HFF-Myc (cell line): Measurements from ENCODE around the gene IL17RA.
"Not testable (repeated sequence)": the region's sequence is repeated elsewhere in the genome, so short reads cannot be mapped to it uniquely, and the experiment has no call there.

Source experiments
- DNase-seq: peaks from one replicate; pipeline ENCODE4 v3.0.0-alpha.2; 2011; ENCODE audit warnings: low read depth; ENCODE audit errors: extremely low read depth
- H3K4me3 ChIP-seq: replicated peaks from 2 replicates; pipeline ENCODE4 v1.5.1; 2011; ENCODE audit warnings: low read depth, mild to moderate bottlenecking, control low read depth, low read length
- TF ChIP-seq, protein P1 (sequence below): IDR thresholded peaks from 2 replicates; pipeline ENCODE4 v1.5.1; 2012; ENCODE audit warnings: mild to moderate bottlenecking, low read depth, low read length, control low read depth; ENCODE audit errors: missing control alignments

The IL17RA gene

DNA sequence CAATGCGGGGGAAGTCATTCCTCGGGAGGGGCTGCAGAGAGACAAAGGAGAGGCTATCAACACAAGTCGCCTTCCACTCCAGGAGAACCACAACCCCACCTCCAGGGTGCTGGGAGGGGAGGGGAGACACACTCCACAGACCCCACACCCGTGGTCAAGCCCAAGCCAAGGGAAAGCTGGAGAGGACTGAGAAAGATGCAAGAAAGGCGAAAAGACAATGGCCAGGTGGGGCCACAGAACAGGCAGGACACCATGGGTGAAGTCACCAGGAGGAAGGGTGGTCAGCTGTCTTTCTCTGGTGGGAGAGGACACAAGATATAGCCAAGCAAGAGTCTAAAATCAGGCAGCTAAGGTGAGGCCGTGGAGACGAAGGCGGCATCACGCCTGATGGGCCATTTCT, 58.3 kb downstream of the IL17RA start:
- H3K4me3 ChIP-seq: no peak overlapping the region
- DNase-seq: no peak
- TF ChIP-seq, protein P1, sequence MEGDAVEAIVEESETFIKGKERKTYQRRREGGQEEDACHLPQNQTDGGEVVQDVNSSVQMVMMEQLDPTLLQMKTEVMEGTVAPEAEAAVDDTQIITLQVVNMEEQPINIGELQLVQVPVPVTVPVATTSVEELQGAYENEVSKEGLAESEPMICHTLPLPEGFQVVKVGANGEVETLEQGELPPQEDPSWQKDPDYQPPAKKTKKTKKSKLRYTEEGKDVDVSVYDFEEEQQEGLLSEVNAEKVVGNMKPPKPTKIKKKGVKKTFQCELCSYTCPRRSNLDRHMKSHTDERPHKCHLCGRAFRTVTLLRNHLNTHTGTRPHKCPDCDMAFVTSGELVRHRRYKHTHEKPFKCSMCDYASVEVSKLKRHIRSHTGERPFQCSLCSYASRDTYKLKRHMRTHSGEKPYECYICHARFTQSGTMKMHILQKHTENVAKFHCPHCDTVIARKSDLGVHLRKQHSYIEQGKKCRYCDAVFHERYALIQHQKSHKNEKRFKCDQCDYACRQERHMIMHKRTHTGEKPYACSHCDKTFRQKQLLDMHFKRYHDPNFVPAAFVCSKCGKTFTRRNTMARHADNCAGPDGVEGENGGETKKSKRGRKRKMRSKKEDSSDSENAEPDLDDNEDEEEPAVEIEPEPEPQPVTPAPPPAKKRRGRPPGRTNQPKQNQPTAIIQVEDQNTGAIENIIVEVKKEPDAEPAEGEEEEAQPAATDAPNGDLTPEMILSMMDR: no peak

DNA sequence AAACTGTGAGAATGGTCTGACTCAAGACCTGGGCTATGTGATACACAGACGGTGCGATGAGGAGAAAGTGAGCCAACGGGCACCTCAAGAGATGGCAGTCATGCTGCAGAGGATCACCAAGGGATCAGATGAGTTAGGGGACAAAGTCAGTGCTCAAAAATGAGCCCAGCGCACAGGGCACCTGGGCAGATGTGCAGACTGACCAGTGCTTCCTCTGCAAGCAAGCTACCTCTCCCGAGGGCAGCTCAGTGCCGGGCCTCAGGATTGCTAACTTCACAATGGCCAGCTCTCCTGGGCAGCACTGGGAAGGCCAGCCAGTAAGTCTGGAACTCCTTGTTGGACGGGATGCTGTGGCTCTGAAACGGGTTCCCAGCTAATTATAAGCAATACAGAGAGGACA, 59.0 kb downstream of the IL17RA start:
- H3K4me3 ChIP-seq: no peak overlapping the region
- TF ChIP-seq, protein P1: no peak
- DNase-seq: no peak

DNA sequence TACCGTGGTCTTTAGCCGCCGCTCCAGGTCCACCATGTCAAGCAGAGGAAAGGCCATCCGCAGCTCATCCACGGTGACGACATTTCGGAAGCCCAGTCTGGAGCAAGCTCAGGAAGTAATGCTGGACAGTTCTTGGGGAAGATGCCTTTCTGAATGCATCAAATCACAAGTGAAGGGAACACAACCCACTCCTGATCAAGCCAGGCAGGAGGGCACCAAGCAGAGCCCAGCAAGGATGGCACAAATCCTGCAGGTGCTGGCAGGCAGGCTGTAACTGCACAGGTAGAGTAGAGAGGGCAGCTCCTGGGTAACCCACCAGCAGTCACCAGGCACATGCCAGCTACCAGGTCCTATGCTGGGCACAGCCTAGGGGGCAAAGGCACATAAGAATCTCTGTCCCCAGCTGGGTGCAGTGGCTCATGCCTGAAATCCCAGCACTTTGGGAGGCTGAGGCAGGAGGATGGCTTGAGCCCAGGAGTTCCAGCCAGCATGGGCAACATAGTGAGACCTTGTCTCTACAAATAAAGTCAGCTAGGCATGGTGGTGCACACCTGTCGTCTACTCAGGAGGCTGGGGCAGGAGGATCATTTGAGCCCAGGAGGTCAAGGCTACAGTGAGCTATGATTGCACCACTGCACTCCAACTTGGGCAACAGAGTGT, 60.4 kb downstream of the IL17RA start:
- no peak overlapping the region for H3K4me3 ChIP-seq
- TF ChIP-seq, protein P1: no peak
- no peak for DNase-seq

DNA sequence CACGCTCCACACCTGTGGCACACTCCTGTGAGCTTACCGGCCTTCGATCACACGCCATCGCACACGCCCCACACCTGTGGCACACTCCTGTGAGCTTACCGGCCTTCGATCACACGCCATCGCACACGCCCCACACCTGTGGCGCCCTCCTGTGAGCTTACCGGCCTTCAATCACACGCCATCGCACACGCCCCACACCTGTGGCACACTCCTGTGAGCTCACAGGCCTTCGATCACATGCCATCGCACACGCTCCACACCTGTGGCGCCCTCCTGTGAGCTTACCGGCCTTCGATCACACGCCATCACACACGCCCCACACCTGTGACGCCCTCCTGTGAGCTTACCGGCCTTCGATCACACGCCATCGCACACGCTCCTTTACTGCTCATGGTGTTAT, 62.7 kb downstream of the IL17RA start:
- not testable (repeated sequence) for H3K4me3 ChIP-seq, DNase-seq

DNA sequence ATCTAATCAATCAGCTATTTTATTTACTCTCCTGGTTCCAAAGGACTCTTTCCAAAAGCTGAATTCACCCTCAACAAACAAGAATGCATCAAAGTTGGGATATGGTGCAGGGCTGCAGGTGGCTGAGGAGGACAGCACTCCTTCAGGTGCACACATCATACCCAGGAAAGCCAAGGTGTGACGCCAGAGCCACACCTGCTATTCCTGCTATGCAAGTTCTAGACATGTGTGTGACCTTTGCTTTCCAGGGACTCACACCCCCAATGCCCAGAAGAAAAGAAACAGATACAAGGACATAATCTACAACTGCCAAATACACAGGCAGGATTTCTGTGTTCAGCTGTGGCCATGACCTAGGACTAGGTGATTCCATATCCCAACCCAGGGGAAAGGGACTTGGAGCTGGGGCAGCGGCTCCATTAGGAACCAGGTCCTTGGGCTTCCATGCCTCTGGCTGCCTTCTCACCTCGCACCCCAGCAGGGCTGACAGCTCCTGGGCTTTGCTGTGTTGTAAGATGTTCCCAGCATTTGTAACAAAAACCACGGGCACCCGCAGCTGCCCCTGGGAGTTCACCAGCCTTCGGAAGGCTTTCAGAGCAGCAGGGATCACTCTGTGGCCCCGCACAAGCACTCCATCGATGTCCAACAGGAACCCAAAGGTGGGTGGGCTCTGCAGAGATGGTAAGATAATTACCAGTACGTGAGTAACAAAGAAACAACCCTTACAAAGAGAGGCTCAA, 64.4 kb downstream of the IL17RA start:
- no peak for DNase-seq
- no peak overlapping the region for H3K4me3 ChIP-seq
- TF ChIP-seq, protein P1: no peak

DNA sequence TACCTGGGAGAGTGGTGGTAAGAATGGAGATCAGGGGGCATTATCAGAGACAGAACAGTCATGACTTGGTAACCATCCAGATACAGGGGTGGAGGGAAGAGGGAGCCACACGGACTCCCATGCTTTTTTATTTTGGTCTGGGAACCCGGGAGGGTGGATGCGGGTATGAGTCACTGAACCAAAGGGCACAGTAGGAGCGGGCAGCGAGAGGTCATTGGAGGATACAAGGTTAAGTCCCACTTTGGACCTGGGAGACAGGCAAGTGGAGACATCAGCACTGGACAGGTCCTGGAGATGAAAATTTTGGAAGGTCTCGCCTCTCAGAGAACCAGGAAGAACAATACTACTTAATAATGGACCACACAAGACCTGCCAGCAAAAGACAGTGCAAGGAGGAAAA, 67.5 kb downstream of the IL17RA start:
- TF ChIP-seq, protein P1: no peak
- no peak for DNase-seq

DNA sequence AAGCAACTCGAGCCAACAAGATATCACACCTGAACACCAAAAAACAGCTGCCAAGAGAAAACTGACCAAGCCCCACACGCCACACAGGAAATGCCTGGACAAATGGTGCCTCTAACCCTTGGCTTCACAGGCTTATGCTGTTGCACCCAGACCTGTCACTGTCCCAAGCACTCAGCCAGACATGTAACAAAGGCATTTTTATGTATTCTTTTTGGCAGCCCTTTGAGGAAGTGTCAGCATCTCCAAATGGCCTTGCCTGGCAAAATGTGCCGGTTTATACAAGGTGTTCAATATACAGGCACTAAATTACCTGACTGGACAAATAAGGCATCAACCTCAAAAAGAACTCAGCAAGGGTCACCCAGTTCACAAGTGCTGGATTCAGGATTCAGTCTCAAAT, 68.2 kb downstream of the IL17RA start:
- H3K4me3 ChIP-seq: no peak overlapping the region
- DNase-seq: no peak
- TF ChIP-seq, protein P1: no peak

More for the DNA sequence above, 67.5 kb downstream of the IL17RA start:
- H3K4me3 ChIP-seq: no peak overlapping the region
